Suprapubic skin (tissue), 4 donors: ENCODE data around the gene SLF2. TPM values are rescaled to one million over a fixed set of nuclear protein-coding genes. Genes with fewer than 3 reads are reported as not detected.

Experiments
- DNase-seq, 2 donors: peaks; one replicate each; pipeline ENCODE4 v3.0.0-alpha.2; 2019; ENCODE audit warnings: low spot score in 2 of 2
- H3K27ac ChIP-seq: fragments of 200-600 bp; sonication (generic); one replicate; pipeline ENCODE4 v1.5.1; 2019
- H3K27me3 ChIP-seq: fragments of 200-600 bp; sonication (generic); one replicate; pipeline ENCODE4 v1.5.1; 2019
- H3K36me3 ChIP-seq: fragments of 200-600 bp; sonication (generic); one replicate; pipeline ENCODE4 v1.5.1; 2019
- H3K4me1 ChIP-seq: fragments of 200-600 bp; sonication (generic); one replicate; pipeline ENCODE4 v1.5.1; 2019
- H3K4me3 ChIP-seq: fragments of 200-600 bp; sonication (generic); one replicate; pipeline ENCODE4 v1.5.1; 2019; ENCODE audit warnings: mild to moderate bottlenecking
- H3K9me3 ChIP-seq: fragments of 200-600 bp; sonication (generic); one replicate; pipeline ENCODE4 v1.5.1; 2019
- EP300 ChIP-seq: sonication (generic); formaldehyde crosslinking; IDR thresholded peaks from one replicate; pipeline ENCODE4 v1.6.1; 2017; ENCODE audit warnings: antibody characterized with exemption
- POLR2A ChIP-seq, 2 donors: fragments of 450-650 bp; IDR thresholded peaks; one replicate each; pipeline ENCODE4 v1.6.1; 2017; ENCODE audit warnings: antibody characterized with exemption in 2 of 2, mild to moderate bottlenecking in 2 of 2, moderate library complexity in 2 of 2
- POLR2AphosphoS5 ChIP-seq, 3 donors: sonication (generic); formaldehyde crosslinking; IDR thresholded peaks; one replicate each; pipeline ENCODE4 v1.6.1; 2017; ENCODE audit warnings: antibody characterized with exemption in 3 of 3
- WGBS: methylation state at CpG from one replicate; pipeline ENCODE4 v1.1.5; 2018; 5-methylcytosine and 5-hydroxymethylcytosine counted together
- total RNA-seq, 4 donors: library from RNA; depleted of rRNA; stranded (reverse); fragments of >200 nt; gene quantifications; one replicate each; pipeline ENCODE4 v1.1.0, GENCODE V29; 2016
- TF ChIP-seq, protein P1 (sequence below), 2 donors: fragments of 200-600 bp in 1 of 2; fragments of 450-650 bp in 1 of 2; sonication (generic) in 1 of 2; IDR thresholded peaks; one replicate each; pipeline ENCODE4 v1.5.1; 2016 to 2019; ENCODE audit warnings: antibody characterized with exemption in 2 of 2, mild to moderate bottlenecking in 1 of 2, moderate library complexity in 1 of 2

SLF2 gene
- total RNA-seq, 4 donors from 2014 or later: 11.6 to 41.4 (median 15.6) TPM

DNA sequence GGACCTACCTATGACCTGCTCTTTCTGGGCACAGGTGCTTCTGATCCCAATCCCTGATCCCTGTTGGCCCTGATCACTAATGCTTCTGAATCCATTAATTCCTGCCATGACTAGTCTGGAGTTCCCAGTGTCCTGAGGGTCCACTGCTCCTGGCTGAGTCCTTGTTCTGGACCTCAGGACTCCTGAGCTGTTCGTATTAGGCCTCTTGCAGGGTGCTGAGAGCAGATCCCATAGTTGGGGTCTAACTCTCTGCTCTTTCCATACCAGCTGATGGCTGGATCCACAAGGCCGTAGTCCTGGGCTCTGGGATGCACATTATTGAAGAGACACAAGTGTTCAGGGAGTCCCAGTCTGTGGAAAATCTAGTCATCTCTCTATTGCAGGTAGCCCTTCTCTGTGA, 67.5 kb downstream of the SLF2 start:
- H3K36me3 ChIP-seq: peaks cover 39% of the 10 kb centered on the region
- WGBS: no CpG with 5 or more reads among the region's 2 CpGs
- H3K9me3 ChIP-seq: no peaks in the 10 kb centered on the region

DNA sequence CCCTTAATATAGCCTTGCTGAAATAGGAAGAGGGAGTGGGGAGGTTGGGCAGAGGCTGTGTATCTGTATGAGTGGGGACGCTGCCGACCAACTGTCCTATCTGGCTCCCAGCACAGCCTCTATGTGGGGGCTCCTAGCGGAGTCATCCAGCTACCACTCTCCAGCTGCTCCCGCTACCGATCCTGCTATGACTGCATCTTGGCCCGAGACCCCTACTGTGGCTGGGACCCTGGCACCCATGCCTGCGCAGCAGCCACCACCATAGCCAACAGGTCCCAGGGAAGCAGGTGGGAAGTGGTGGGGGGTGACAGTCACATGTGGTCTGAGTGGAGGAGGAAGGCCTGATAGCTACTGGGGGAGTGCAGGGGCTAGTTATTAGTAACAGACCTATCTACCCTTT, 67.9 kb downstream of the SLF2 start:
- H3K27ac ChIP-seq: no peak overlapping the region
- no peaks in the 10 kb centered on the region for H3K4me1 ChIP-seq
- H3K9me3 ChIP-seq: no peaks in the 10 kb centered on the region
- H3K27me3 ChIP-seq: no peaks in the 10 kb centered on the region
- no peak overlapping the region for H3K4me3 ChIP-seq
- 92% methylated on average over 7 of the region's 7 CpGs for WGBS
- DNase-seq: peak; percentile 34 to 64
- peaks cover 39% of the 10 kb centered on the region for H3K36me3 ChIP-seq
- TF ChIP-seq POLR2AphosphoS5 (IDR thresholded peaks at IDR 0.05) (no peak), POLR2A (IDR thresholded peaks at IDR 0.05) (no peak), EP300 (no peak)
- TF ChIP-seq, protein P1, sequence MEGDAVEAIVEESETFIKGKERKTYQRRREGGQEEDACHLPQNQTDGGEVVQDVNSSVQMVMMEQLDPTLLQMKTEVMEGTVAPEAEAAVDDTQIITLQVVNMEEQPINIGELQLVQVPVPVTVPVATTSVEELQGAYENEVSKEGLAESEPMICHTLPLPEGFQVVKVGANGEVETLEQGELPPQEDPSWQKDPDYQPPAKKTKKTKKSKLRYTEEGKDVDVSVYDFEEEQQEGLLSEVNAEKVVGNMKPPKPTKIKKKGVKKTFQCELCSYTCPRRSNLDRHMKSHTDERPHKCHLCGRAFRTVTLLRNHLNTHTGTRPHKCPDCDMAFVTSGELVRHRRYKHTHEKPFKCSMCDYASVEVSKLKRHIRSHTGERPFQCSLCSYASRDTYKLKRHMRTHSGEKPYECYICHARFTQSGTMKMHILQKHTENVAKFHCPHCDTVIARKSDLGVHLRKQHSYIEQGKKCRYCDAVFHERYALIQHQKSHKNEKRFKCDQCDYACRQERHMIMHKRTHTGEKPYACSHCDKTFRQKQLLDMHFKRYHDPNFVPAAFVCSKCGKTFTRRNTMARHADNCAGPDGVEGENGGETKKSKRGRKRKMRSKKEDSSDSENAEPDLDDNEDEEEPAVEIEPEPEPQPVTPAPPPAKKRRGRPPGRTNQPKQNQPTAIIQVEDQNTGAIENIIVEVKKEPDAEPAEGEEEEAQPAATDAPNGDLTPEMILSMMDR (IDR thresholded peaks at IDR 0.05): no peak

More for the DNA sequence above, 67.5 kb downstream of the SLF2 start:
- Histone ChIP-seq H3K4me3 (no peak overlapping the region), H3K27ac (no peak overlapping the region), H3K4me1 (no peaks in the 10 kb centered on the region), H3K27me3 (no peaks in the 10 kb centered on the region)
- peak in 1 of 2 donors; percentile 35 for DNase-seq
- TF ChIP-seq, protein P1 (IDR thresholded peaks at IDR 0.05): no peak
- TF ChIP-seq POLR2A (IDR thresholded peaks at IDR 0.05): no peak
- no peak for TF ChIP-seq EP300
- TF ChIP-seq POLR2AphosphoS5 (IDR thresholded peaks at IDR 0.05): no peak

DNA sequence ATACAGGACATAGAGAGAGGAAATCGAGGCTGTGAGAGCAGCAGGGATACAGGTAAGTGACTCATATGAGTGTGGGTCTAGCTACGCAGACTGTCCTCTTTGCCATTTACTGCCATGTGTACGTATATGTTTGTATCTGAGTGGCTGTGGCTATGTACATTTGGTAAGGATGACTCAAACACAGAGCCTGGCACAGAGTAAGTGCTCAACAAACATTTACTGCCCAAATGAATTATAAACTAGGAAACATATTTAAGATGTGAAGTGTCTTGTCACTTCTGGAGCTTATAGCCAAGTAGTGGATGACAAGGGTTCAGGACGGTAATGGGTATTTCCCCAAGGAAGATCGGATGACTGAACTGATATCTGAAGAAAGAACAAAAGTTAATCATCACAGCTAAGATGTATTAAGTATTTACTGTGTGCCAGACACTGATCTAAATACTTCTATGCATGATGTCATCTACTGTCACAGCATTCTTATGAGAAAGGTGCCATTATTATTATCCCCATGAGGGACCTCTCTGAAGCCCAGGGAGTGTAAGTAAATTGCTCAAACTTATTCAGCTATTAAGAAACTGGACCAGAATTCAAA, 68.5 kb downstream of the SLF2 start:
- TF ChIP-seq POLR2AphosphoS5 (IDR thresholded peaks at IDR 0.05) (no peak), EP300 (no peak), POLR2A (IDR thresholded peaks at IDR 0.05) (no peak)
- TF ChIP-seq, protein P1 (IDR thresholded peaks at IDR 0.05): no peak
- peaks cover 5% of the 10 kb centered on the region for H3K4me1 ChIP-seq
- no peaks in the 10 kb centered on the region for H3K9me3 ChIP-seq
- peaks cover 39% of the 10 kb centered on the region for H3K36me3 ChIP-seq
- no peak overlapping the region for H3K4me3 ChIP-seq
- H3K27me3 ChIP-seq: no peaks in the 10 kb centered on the region
- 91% methylated on average over 5 of the region's 5 CpGs for WGBS
- no peak overlapping the region for H3K27ac ChIP-seq
- DNase-seq: peak in 1 of 2 donors; percentile 24

DNA sequence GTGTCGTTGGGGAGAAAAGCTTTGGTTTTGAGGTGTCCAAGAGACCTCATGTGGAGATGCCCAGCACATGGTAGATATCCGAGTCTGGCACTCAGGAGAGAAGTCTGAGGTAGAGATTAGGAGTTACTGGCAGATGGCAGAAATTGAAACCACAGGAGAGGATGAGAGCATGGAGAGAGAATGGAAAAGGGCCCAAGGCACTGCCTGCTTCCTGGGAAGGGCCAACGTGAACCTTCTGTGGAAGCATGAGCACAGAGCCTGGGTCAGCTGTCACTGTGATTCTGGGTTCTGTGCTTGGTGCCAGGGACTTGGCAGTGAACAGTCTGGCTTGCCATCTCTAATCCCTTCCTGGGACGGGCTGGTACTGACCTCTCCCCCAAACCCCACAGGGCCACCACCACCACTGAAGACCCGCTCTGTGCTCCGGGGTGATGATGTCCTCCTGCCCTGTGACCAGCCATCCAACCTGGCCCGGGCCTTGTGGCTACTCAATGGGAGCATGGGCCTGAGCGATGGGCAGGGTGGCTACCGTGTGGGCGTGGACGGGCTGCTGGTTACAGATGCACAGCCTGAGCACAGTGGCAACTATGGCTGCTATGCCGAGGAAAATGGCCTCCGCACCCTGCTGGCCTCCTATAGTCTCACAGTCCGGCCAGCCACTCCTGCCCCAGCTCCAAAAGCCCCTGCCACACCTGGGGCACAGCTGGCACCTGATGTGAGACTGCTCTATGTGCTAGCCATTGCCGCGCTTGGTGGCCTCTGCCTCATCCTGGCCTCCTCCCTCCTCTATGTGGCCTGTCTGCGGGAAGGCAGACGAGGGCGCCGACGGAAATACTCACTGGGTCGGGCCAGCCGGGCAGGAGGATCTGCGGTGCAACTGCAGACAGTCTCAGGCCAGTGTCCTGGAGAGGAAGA, 70.4 kb downstream of the SLF2 start:
- H3K4me1 ChIP-seq: peaks cover 20% of the 10 kb centered on the region
- DNase-seq: peak; percentile 56 to 69
- TF ChIP-seq POLR2A (IDR thresholded peaks at IDR 0.05): no peak
- no peak for TF ChIP-seq EP300
- TF ChIP-seq, protein P1 (IDR thresholded peaks at IDR 0.05): no peak
- TF ChIP-seq POLR2AphosphoS5 (IDR thresholded peaks at IDR 0.05): no peak
- H3K9me3 ChIP-seq: no peaks in the 10 kb centered on the region
- WGBS: 84% methylated on average over 11 of the region's 24 CpGs
- H3K27ac ChIP-seq: no peak overlapping the region
- H3K4me3 ChIP-seq: no peak overlapping the region
- H3K36me3 ChIP-seq: peaks cover 39% of the 10 kb centered on the region
- no peaks in the 10 kb centered on the region for H3K27me3 ChIP-seq
